ENCODE measurements around the gene PPP2R3C.

GRCh38 chr14:35078082-35078481 is 43.7 kb downstream of the PPP2R3C start:
- no peak for TF ChIP-seq POLR2A (IDR thresholded peaks at IDR 0.05)
- TF ChIP-seq CTCF (IDR thresholded peaks at IDR 0.05): no peak

Measured in body of pancreas (tissue), 4 donors.